Measurements from ENCODE around the gene SERTAD1. TPM values are rescaled to one million over a fixed set of nuclear protein-coding genes. Genes with fewer than 3 reads are reported as not detected.

The SERTAD1 gene
- total and polyA plus RNA-seq, 2 of the 8 experiments (the other 6 are each of a cell fraction or from before 2014, with no cell fraction given) = 5.4 to 6.6 TPM

DNA sequence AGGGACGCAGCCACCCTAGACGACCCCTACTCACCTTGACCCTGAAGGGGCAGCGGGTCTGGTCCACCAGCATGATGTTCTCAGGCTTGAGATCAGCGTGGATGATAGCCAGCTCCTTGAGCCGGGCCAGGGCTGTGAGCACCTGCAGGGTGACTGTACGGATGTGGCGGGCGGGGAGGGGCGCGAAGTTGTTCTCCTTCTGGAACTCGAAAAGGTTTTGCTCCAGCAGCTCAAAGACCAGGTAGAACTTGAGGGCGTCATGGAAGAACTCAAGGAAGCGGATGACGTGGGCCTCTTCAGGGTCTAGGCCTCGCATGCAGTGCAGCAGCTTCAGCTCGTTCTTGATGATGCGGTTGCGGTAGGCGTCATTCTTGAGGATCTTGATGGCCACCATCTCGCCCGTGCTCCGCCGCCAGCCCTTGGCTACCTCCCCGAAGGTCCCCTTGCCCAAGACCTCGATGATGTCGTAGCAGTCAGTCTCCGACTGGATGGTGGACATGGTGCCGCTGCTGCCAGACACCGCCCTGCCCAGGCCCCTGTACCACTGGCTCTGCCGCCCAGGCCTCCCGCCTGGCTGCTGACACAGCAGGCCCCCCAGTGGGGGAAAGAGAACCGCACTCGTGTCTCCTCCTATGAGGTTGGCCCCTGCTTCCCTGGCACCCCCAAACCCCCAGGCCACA lies 36.2 kb downstream of the SERTAD1 start:
- H3K18ac ChIP-seq (ENCODE audit: extremely low read depth, low read length) = no peak overlapping the region
- no peak overlapping the region for H4K91ac ChIP-seq (replicated peaks; ENCODE audit: insufficient read length, low read length)
- no peak overlapping the region for H3K27ac ChIP-seq (ENCODE audit: low read depth, low read length)
- no peak overlapping the region for H2BK15ac ChIP-seq (ENCODE audit: low read length)
- no peaks in the 10 kb centered on the region for H3K27me3 ChIP-seq (replicated peaks in 1 of 4; ENCODE audit: control insufficient read depth in 3 of 4, extremely low read depth in 1 of 4, insufficient read depth in 3 of 4, low read length in 3 of 4)
- peaks cover 0 to 4% (median 3%) of the 10 kb centered on the region in 4 experiments; a peak in 3 of 7 replicates for H3K4me1 ChIP-seq (replicated peaks in 1 of 4; ENCODE audit: control insufficient read depth in 3 of 4, insufficient read depth in 4 of 4, low read length in 3 of 4)
- H3K4ac ChIP-seq (replicated peaks; ENCODE audit: insufficient read length, low read depth, low read length) = no peak overlapping the region
- no peak overlapping the region for H2BK12ac ChIP-seq (ENCODE audit: low read depth, low read length)
- H3K4me3 ChIP-seq (ENCODE audit: extremely low read depth in 1 of 4, insufficient read depth in 2 of 4, low read depth in 3 of 4, low read length in 4 of 4) = no peak overlapping the region
- no peak overlapping the region for H3K14ac ChIP-seq (ENCODE audit: insufficient read length)
- DNase-seq (ENCODE audit: low read depth in 1 of 2, low spot score in 2 of 2) = no peak
- ChIA-PET POLR2A (ENCODE audit: partially characterized antibody) (interaction anchor here (0.6 to 2.0 kb wide), 9 partner anchors 9 to 37 kb away, joined by 3 to 6 read pairs (median 3); partner anchors contain the start of gene SERTAD1), CTCF (ENCODE audit: partially characterized antibody) (interaction anchor here (0.6 to 1.4 kb wide), 6 partner anchors 12 to 208 kb away, joined by 3 to 4 read pairs (median 4); no protein-coding TSS in a partner anchor)
- no peaks in the 10 kb centered on the region for H3K79me1 ChIP-seq (ENCODE audit: low read depth, low read length)
- TF ChIP-seq KDM4A (IDR thresholded peaks at IDR 0.05; ENCODE audit: low read depth, low read length, severe bottlenecking) (no peak), BRCA1 (IDR thresholded peaks at IDR 0.05; ENCODE audit: low read depth, low read length) (no peak), NRF1 (IDR thresholded peaks at IDR 0.05; ENCODE audit: low read depth, low read length) (no peak), SUZ12 (IDR thresholded peaks at IDR 0.05; ENCODE audit: low read length) (no peak)
- no peak overlapping the region for H3K56ac ChIP-seq (replicated peaks; ENCODE audit: insufficient read length, low read depth, low read length)
- no peak overlapping the region for H4K8ac ChIP-seq (ENCODE audit: extremely low read depth, insufficient read depth, low read length)
- no peak overlapping the region for H2BK120ac ChIP-seq (replicated peaks; ENCODE audit: low read depth, low read length)
- H4K20me1 ChIP-seq (replicated peaks in 1 of 2; ENCODE audit: control insufficient read depth in 1 of 2, insufficient read depth in 2 of 2, low read length in 2 of 2) = no peaks in the 10 kb centered on the region
- no peak overlapping the region for H3K4me2 ChIP-seq (ENCODE audit: insufficient read depth in 1 of 2, low read depth in 2 of 2, low read length in 2 of 2)
- FAIRE-seq = no peak
- no peaks in the 10 kb centered on the region for H3K79me2 ChIP-seq (ENCODE audit: control insufficient read depth in 1 of 2, insufficient read depth in 2 of 2, low read length in 2 of 2)
- H3K23ac ChIP-seq (ENCODE audit: insufficient read length) = no peak overlapping the region
- H2AFZ ChIP-seq (ENCODE audit: low read length) = no peak overlapping the region
- H2AK5ac ChIP-seq (ENCODE audit: low read depth, low read length) = no peak overlapping the region
- no peaks in the 10 kb centered on the region for H3K36me3 ChIP-seq (ENCODE audit: control insufficient read depth in 2 of 4, insufficient read depth in 4 of 4, low read length in 3 of 4)
- no peaks in the 10 kb centered on the region for H3K9me3 ChIP-seq (ENCODE audit: insufficient read depth in 2 of 2, low read depth in 1 of 2, low read length in 1 of 2)
- no peak overlapping the region for H4K5ac ChIP-seq (ENCODE audit: insufficient read length, low read depth, low read length)
- no peak overlapping the region for H2BK20ac ChIP-seq (ENCODE audit: low read length)
- no peaks in the 10 kb centered on the region for H3K23me2 ChIP-seq (ENCODE audit: low read depth, low read length)
- 91% methylated on average over 31 of the region's 33 CpGs; no CpG with 5 or more reads in 1 of the 2 experiments for WGBS, 2 experiments (ENCODE audit: extremely low coverage in 1 of 2, insufficient coverage in 1 of 2, insufficient read length in 1 of 2, insufficient replicate concordance in 2 of 2, low coverage in 1 of 2, low lambda C conversion rate in 2 of 2, missing lambda C conversion rate in 1 of 2)
- no peak overlapping the region for H2BK5ac ChIP-seq (ENCODE audit: low read depth, low read length)
- no peak overlapping the region for H3K9ac ChIP-seq (replicated peaks in 1 of 4; ENCODE audit: extremely low read depth in 1 of 4, low read depth in 3 of 4, low read length in 3 of 4)
